Measurements from ENCODE around the gene PRXL2A.
"Not testable (repeated sequence)": the region's sequence is repeated elsewhere in the genome, so short reads cannot be mapped to it uniquely, and the experiment has no call there.

Gene PRXL2A

DNA sequence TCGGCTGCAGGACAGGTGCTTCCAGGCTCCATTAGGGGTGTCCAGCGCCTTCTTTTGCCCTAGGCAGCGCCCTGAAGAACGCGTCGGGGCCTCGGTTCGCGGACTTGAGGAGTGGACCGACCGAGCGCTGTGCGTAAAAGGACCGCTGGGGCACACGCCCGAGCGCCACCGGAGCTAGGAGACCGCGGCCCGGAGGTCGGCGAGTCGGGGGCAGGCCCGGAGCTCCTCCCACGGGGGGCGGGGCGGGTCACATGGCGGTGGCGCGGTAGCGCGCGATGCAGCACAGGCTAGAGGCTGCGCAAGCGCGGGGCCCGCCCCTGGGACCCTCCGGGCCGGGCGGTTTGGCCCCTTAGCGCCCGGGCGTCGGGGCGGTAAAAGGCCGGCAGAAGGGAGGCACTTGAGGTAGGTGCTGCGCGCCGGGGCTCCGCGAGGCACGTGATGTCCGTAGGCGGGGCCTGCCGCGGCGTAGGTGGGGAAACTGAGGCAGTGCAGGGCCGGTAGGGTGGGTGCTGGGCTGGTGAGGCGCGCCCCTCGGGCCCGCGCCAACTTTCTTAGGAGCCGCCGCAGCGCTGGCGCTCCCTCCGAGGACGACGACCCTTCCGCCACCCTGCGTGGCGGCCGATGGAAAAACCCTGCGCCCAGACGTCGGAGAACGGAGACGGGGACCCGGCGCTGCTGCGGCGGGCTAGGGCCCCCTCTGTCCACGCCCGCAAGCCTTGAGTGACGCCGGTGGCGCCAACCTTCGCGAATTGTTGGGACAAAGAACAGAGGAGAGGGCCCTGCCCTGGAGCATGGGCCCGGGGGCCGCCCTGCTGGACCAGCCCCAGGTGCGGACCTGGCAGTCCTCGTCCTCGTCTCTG lies at the start of gene PRXL2A:
PRXL2A (plus strand) TSS at position 310 of the 860 bp plus-strand sequence. CDS start 11,917 bp downstream, outside the sequence.
- DNase-seq: peak; percentile 74

DNA sequence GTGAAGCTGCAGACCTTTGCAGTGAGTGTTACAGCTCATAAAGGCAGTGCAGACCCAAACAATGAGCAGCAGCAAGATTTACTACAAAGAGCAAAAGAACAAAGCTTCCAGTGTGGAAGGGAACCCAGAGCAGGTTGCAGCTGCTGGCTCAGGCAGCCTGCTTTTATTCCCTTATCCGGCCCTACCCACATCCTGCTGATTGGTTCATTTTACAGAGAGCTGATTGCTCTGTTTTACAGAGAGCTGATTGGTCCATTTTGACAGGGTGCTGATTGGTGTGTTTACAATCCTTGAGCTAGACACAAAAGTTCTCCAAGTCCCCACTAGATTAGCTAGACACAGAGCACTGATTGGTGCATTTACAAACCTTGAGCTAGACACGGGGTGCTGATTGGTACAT lies 49.4 kb upstream of the PRXL2A start:
- DNase-seq: not testable (repeated sequence)

DNA sequence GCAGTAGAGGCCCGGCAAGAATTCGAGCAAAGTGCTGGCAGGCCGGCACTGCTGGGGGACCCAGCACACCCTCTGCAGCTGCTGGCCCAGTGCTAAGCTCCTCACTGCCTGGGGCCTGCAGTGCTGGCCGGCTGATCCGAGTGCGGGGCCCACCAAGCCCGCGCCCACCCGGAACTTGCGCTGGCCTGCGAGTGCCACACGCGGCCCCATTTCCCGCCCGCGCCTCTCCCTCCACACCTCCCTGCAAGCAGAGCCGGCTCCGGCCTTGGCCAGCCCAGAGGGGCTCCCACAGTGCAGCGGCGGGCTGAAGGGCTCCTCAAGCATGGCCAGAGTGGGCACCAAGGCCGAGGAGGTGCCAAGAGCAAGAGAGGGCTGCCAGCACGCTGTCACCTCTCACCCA lies 48.7 kb upstream of the PRXL2A start:
- no peak for DNase-seq

GRCh38 chr10:80365510-80365909 lies 42.8 kb upstream of the PRXL2A start:
- no peak for DNase-seq

- DNase-seq: no peak
These were observed 36.9 kb upstream of the PRXL2A start for GRCh38 chr10:80371467-80371866.

DNA sequence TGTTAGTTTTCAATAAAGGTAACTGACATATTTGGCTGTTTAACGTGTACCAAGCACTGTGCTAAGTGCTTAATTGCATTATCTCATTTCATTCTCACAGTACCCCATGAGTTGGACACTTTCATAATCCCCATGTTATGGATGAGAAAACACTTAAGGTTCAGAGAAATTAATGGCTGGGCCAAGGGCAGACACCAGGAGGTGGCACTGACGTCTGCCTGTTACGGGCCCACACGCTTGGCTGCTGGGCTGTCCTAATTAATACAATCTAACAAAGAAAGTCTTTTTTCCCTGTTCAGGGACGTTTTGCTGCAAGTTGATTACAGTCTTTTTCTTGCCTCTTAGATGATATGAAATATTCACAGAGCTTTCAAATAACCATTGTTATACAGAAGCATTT lies 35.7 kb upstream of the PRXL2A start:
- no peak for DNase-seq

DNA sequence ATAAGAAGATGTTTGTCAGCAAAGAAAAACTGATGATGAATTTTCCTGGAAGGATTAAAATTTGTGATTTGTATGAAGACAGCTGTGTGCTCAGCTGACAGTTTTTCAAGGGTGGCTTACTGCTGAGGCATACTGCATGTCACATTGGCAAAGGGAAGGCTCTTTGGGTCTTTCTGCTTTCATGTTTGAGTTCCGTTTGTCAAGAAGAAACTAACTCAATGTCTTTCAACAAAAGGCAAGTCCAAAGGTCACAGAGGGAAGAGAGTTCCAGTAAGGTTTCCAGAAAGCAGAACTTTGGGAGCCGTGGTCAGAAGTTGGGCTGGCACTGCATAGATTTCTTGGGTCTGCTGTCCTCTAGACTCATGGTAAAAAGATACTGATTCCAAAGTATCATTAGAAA lies 34.8 kb upstream of the PRXL2A start:
- peak; percentile 63 for DNase-seq

DNA sequence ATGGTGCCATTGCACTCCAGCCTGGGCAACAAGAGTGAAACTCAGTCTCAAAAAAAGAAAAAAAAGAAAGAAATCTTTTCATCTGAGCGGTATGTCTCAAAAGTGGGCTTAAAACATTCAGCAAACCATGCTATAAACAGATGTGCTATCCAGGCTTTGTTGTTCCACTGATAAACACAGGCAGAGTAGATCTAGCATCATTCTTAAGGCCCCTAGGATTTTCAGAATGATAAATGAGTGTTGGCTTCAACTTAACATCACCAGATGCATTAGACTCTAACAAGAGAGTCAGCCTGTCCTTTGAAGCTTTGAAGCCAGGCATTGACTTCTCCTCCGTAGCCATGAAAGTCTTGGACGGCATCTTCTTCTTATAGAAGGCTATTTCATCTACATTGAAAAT lies 28.6 kb upstream of the PRXL2A start:
- DNase-seq: no peak

GRCh38 chr10:80380185-80380584 lies 28.2 kb upstream of the PRXL2A start:
- DNase-seq: no peak

DNA sequence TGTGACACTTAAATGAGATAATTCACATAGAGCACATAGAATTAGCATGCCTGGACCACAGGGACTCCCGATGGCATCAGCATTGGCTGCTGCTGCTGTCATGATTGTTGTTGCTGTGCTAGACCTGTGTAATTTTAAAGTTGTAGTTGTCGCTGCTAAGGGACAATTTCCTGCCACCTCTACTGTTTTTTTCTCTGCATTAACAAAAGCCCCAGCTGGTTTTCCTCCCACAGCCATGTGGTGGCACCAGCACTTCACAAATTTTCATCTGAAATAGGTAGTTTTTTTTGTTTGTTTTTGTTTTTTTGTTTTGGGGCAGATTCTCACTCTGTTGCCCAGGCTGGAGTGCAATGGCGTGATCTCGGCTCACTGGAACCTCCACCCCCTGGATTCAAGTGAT lies 25.4 kb upstream of the PRXL2A start:
- peak; percentile 68 for DNase-seq

- DNase-seq: no peak
These were observed 17.6 kb upstream of the PRXL2A start for GRCh38 chr10:80390740-80391139.

DNA sequence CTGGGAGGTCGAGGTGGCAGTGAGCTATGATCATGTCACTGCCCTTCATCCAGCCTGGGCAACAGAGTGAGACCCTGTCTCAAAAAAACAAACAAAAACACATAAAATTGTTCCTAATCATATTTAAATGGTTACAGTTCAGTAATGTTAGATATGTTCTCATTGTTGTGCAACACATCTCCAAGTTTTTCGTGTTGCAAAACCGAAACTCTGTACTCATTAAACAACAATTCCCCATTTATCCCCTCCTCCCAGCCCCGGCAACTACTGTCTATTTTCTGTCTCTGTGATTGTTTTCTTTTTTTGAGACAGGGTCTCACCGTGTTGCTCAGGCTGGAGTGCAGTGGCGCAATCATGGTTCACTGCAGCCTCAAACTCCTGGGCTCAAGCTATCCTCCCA lies 16.1 kb upstream of the PRXL2A start:
- DNase-seq: peak; percentile 79

- no peak for DNase-seq
These were observed 13.9 kb upstream of the PRXL2A start for GRCh38 chr10:80394358-80394916.

DNA sequence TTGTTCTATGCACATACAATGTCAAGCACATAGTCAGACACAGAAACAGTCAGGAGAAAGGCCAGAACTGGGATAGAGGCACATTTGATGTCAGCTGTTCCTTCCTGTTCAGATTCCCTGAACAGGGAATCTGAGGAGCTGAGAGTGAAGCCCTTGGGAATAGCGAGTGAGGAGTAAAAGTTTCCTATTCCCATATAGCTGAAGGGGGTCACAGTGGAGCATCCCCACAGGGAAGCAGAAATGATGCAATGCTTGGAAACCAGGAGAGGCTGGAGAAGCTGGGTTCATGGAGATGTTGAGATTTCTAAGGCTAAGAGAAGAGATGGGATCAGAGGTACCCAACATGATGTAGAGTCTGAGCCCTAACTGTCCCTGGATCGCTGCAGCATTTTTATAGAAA lies 11.3 kb upstream of the PRXL2A start:
- DNase-seq: no peak

GRCh38 chr10:80400136-80400804 lies 8.1 kb upstream of the PRXL2A start:
- DNase-seq: no peak

DNA sequence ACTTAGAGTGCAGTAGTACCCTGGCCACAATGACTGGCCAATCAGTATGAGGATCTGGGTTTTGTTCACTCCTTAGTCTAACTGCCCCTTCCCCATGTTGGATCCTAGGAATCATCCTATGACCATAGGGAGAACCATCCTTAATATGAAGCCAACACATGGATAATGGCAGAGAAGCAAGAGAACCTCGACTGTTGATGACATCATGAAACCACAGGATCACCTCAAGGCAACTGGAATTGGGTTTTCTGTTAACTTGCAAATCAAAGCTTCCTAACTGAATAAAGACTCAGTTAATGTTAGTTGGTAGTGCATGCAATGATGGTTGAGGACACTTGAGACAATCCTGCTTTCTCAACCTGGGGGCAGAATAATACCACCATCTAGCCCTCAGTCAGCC lies 3.3 kb upstream of the PRXL2A start:
- no peak for DNase-seq

DNA sequence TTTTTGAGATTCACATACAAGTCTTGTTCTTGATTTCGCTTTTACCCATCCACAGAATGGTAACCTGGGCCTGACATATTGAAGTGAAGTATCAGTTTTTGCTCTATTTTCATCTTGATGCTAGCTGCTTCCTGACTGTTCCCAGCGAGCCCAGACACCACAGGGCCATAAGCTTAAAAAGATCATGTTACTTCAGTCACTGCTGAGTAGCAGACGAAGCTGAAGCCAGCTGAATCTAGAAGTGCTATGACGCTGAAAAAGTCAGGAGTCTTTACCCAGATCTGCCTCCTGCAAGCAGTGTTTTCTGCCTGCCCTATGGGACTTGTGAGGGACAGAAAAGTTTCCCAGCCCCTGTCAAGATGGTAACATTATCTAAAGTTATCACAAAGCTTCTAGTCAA lies 2.7 kb upstream of the PRXL2A start:
- no peak for DNase-seq

GRCh38 chr10:80406204-80406603 lies 2.1 kb upstream of the PRXL2A start:
- DNase-seq: no peak

DNA sequence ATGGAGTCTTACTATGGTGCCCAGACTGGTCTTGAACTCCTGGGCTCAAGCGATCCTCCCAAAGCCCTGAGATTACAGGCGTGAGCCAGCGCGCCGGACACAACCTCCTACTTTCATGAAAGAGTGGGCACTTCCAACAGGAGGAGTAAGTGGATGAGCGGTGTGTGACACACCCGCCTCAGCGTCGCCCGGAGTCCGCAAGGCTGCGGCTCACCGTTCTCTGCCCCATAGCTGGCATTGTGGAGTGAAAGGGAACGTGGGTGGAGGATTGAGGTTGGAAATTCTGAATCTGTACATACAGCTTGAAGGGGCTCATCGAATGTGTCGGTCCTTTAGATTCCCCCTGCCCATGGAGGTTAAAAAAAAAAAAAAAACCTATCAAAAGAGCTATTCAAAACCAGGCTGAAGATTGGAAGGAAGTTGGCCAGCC lies 524 bp upstream of the PRXL2A start:
- peak; percentile 50 for DNase-seq

DNA sequence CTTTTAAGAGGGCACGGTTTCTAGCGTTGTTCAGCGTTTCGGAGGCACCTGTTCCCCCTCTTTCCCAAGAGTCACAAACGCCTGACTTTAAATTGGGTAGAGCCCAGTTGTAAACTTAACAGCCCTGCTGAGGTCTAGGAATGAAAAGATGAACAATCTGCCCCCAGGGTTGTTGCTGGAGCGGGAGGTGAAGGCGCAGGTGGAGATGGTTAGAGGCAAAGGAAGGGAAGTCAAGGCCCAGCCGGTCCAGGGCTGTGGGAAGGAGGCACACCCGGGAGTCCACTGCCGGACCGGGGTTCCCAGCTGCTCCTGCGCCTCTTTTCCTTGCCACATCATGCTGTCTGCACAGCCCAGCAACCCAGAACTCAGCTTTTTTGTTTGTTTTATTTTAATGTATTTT lies 770 bp downstream of the PRXL2A start:
- no peak for DNase-seq

DNA sequence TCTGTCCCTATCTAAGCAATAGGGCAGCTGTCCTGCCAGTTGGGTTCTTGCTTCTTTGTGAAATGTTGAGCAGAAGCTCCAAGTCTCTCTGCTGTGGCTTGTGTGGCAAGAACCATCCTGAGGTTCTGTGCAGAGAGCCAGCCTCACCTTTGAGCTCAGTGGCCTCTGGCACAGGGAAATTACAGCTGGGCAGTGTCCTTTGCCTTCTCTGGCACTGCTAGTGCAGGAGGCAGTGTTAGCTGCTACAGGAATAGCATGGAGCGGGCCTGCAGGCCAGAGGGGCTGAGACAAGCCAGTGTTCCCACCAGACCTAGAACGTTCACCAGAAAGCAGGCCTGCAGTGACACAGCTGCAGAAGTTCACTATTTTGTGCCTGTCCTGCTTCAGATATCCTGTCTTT lies 1.8 kb downstream of the PRXL2A start:
- DNase-seq: no peak

DNA sequence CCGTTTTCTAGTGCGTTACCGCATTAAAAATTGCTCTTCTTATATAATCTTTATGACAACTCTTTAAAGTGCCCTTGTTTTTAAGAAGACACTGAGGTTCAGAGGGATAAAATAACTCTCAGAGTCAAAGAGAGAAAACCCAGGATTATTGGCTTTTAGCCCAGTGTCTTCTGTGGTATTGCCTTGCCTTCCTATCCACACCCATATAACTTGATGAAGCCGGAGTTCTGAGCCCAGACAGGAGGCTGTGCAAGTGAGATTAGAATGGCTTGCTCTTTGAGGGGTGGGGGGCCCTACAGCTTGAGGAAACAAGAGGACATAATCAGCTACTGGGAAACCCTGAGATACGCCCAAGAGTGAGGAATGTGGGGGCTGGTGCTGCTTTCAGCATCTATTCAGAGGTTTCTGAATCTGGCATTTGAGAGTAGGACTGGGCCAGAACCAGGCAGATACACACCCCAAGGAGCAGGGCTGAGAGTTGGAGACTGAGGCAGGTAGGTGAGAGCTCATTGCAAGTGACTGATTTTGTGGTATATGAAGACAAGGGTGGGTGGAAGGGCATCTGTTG lies 2.3 kb downstream of the PRXL2A start:
- DNase-seq: no peak

DNA sequence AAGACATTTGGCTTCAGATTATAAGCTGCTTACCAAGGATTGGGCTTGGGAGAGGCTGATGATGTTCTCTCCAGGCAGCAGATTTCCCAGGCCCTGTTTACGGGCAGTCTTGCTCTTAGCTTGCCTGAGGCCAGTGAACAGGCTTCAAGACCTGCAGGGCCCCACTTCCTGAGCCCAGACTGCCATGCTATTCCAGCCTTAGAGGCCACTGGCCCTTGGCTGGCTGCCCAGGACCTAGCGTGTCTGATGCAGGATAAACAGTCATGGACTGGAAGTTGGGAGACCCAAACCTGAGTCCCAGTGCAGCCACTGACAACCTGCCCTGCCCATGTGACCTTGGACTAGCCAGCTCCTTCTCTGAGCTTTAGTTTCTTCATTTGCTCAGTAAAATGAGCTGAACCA lies 2.9 kb downstream of the PRXL2A start:
- DNase-seq: no peak

Measured in suppressor macrophage treated with lipopolysaccharide for 4 hours (primary cell).